Right lung (tissue), 5 donors: ENCODE measurements around the gene FAIM2. TPM values are rescaled to one million over a fixed set of nuclear protein-coding genes. Genes with fewer than 3 reads are reported as not detected.

Source experiments
- DNase-seq, 2 donors: peaks; one replicate each; pipeline ENCODE4 v3.0.0-alpha.2; 2013
- polyA plus RNA-seq, 5 donors: library from polyadenylated mRNA; unstranded; fragments of 120-200 nt; gene quantifications; one replicate each; pipeline versions ENCODE4 v1.2.1 to v1.2.3, GENCODE V29; 2013; ENCODE audit warnings: inconsistent platforms in 1 of 5, low replicate concordance in 1 of 5; ENCODE audit not compliant: insufficient read length in 5 of 5, insufficient read depth in 1 of 5

FAIM2 gene
- polyA plus RNA-seq, 5 donors = 0.14 to 1.3 (median 0.57) TPM

DNA sequence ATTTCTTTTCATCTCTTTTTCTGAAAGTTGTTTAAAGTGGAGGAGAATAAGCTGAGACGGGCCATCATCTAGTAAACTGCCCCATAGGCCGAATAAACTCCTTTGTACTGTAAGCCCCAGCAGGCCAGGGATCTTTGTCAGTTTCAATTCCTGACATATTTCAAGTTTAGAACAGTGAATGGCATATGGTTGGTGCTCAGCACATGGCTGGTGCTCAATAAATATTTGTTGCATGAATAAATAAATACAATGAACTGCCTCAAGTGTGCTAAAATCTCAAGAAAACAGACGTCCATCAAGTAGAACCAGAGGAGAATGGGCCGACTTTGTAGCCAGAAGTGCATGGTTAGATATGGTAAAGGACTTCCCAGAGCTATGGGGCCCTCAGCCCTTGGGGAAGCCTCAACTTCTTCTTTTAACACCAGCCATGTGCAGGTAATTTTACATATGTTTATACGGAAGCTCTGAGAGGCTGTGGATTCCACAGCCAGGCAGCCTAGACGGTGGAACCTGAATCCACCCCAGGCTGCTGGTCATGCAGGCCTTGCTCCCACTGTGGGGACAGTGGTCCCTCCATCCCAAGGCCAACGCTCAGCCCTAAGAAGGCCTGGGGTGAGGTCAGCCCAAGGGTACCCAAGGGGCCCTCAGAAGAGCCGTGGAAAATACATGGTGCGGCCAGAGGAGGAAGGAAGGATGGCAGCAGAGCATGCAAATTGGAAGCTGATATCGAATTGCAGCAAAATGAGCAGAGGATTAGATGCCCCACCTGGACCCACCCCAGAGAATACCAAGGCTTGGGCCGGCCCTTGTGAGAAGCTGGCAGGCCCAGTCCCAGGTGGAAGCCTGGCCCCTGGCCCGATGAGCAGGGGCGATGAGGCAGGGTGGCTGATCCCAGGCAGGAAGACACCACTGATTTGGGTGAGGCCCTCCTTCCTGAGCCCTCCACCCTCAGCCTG, 38.1 kb upstream of the FAIM2 start:
- no peak for DNase-seq

DNA sequence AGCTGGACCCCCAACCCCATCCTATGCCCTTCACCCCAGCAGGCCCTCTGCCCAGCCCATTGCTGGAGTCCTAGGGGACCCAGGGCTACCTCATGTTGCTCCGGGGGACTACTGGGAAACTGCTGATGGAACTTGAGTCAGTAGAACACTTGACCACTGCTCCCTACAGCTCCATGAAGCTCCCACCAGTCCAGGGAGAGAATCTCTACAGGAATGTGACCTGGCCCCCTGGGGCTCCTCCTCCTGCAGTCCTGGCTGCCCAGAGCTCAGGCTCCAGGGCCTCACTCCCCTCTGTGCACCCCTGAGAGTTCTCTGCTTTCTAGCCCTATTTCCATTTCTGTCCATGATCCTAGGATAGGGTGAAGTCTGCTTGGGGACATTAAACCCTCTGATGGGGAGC, 36.0 kb upstream of the FAIM2 start:
- DNase-seq = no peak

DNA sequence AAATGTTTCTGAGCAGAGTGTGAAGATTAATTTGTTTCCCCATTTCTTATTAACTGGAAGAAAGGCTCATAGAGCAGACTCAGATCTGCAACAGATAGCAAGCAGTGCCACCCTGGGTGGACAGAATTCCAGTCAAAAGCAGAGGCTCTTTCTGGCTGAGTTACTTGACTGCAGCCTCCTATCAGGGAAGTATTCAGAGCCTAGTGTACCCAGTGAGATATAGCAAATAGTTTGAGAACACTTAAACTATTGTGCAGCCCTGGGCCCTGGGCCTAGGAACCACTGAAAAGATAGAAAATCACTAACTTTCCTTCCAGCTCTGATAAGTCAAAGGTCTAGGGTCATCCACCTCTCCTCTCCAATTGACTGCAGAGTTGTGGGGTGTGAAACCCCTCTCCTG, 35.6 kb upstream of the FAIM2 start:
- no peak for DNase-seq

DNA sequence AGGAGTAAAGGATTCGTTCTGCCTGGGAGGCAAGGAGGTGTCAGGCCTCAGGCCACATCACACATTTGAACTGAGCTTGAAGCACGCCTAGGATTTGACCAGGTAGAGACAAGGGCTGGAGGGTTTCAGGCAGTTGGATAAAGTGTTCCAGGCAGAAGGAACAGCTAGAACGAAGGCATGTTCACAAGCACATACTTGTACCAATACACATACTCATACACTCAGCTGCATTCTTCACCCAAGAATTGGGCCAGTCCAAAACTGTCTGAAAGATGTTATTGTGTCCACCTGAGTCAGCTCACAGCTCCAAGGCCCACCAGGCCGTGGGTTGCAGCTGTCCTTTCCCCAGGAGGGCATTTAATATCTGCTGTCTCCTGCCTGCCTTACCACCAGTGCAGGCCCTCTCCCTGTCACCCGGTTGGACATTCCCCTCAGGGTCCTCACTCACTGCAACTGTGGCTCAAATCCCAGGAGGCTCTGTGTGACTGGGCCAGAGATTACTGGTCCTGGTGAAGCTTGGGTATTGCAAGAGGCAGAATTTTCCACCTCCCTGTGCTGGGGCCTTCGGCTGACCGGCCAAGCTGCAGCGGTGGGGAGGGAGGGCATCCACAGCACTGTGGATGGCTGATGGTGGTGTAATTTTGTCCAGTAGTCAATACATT, 34.1 kb upstream of the FAIM2 start:
- DNase-seq = no peak

DNA sequence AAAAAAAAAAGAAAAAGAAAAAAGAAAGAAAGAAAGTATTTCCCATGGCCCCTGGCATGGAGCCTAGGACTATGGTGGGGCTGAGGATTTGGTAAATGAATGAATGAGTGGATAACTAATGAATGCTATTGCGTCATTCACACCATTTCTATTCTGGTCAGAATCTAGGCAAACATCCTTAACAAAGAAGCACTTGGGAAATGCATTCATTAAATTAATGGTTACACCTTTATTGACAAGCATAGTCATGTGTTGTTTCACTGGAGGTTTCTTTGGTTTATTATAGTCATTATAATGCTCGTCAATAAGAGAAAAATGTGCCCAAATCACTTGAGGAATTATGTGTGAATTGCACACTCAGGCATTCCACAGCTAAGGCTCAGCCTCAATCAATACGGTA, 33.2 kb upstream of the FAIM2 start:
- no peak for DNase-seq

DNA sequence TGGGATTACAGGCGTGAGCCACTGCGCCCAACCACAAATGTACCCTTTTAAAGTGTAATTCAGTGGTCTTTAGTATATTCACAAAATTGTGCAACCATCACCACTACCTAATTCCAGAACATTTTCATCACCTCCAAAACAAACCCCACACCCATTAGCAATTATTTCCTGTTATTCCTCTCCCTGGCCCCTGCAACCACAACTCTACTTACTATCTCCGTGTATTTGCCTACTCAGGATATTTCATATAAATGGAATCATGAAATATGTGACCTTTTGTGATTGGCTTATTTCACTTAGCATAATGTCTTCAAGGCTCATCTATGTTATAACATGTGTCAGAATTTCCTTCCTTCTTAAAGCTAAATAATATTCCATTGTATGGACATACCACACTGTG, 30.8 kb upstream of the FAIM2 start:
- no peak for DNase-seq

DNA sequence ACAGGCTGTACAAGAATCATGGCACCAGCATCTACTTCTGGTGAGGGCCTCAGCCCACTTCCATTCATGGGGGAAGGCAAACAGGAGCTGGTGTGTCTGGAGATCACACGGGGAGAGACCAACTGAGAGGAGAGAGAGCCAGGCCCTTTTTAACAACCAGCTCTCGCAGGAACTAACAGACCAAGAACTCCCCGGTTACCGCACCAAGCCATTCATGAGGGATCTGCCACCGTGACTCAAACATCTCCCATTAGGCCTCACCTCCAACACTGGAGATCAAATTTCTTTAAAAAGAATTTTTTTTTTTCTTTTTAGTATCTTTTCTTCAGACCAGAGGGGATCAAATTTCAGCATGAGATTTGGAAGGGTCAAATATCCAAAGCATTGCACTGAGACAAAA, 30.1 kb upstream of the FAIM2 start:
- no peak for DNase-seq

DNA sequence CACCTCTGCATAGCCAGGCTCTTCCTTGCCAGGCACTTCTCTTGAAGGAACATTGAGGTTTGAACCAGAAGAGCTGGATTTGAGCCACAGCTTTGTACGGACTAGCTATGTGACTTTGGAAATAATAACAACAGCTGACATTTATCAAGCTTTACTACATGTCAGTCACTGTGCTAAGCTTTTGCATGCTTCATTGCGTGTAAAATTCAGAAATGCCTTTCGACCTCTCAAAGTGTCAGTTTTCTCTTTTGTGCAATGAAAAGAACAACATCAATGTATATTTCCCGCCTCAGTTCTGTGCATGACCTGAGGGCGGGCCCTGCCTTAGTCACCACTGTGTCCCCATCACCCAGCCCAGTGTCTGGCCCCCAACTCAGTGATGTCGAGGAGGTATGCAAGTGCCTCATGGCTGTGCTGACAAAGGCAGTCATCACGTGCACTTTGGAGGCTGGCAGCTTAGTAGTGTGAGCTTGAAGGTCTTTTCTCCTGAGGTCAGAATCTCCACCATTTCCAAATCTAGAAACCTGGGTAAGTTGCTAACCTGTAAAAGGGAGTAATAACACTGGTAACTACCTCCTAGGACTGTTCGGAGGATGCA, 28.9 kb upstream of the FAIM2 start:
- DNase-seq = no peak

DNA sequence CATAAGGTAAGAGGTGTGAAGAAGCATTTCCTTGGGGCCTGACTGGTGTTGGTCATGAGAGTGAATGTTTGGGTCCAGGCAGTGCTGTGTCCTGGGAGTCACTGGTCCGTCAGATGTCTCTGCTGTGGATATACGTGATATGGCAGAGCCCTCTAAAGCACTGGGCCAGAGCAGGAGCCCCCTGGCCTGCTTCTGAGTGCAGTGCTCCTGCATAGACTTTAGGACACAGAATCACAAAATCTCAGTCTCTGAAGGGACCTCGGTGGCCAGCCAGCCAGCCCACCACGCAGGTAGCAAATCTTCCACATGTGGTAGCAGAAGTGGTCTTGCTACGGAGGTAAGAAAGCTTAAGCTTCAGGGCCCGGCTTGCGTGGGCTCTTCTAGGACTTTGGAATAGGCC, 28.3 kb upstream of the FAIM2 start:
- DNase-seq = no peak

DNA sequence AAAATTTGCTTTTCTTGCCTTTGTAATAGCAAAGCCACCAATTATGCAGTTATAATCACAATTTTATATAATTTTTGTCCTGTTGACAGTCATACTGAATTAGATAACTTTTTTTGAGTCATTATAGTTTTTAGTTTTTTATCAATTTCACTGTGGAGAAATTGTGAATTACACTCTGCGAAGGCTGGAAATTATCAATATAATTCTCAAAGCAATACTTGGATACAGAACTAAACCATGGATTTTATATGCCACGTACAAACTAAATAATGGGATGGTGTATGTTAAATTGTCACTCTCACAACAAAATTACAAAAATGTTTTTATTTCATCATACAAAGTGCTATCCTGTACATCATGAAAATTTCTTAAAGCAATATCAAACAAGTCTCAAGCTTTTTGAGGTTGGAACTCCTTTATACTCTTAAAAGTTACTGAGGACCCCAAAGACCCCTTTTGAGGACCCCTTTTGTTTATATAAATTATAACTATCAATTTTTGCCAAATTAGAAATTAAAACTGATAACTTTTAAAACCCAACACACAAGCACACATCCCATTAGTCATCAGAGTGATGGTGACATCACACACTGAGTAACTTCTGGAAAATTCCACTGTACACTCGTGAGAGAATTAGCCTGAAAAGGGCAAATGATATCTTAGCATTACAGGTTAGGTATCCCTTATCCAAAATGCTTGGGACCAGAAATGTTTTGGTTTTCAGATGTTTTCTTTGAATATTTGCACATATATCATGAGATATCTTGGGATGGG, 27.0 kb upstream of the FAIM2 start:
- DNase-seq = no peak

DNA sequence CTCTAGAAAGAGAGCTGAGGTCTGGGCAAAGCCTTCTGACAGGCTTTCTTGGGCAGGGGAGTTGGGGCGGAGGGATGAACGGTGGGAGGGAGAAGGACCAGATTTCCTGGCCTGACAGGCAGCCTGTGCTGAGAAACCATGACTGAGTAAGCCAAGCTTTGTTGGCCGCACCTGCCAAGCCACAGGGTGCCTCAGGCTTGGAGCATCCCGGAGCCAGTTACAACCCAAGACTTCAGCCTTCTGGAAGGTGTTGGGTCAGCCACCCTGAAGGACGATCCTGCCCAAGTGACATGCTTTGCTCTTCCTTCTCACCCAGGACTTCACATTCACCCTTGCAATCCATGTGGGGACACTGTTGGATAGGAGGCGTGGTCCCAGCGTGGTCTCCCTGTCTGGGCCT, 25.9 kb upstream of the FAIM2 start:
- DNase-seq = no peak

DNA sequence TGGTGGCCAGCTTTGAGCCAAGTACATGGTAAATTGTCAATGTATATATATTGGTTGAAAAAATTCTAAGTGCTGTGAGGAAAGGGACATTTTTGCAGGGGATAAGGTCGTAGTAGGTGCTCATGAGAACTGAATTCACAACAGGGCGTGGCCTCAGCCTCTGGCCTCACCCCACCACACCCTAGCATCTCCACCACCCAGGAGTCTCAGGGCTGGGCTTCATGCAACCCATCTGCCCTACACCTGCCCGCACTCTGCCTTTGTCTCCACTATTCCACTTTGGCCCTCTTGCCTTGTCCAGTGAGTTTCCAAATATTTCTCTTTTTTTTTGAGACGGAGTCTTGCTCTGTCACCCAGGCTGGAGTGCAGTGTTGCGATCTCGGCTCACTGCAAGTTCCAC, 24.8 kb upstream of the FAIM2 start:
- DNase-seq = no peak

DNA sequence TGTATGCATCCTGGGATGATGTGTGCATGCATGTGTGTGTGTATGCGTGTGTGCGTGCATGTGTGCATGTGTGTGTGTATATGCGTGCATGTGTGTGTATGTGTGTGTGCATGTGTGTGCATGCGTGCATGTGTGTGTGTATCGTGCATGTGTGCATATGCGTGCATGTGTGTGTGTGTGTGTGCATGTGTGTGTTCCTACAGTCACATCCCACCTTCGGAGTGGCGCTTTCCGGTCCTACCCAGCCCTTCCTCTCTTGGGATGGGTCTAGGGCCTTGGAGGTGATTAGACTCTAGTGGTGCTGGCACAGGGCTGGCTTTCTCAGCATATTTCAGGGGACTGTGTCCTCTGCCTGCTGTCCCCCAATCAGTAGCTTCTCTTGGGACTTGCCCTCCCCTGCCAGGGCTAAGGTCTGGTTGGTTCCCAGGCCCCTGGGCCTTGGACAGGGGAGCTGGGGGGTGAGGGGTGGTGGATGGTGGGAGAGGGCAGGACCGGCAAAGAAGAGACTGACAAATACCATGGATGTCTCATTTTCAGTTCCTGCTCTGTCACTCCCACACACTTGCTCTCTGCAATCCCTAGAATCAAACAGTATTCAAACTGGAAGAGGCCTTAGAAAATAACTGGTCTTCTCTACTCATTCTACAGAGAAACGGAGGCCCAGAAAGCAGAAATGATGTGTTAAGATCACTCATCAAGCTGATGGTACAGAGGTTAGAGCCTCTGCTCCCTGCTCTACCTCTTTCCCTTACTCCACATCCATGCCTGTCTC, 21.9 kb upstream of the FAIM2 start:
- DNase-seq = no peak

DNA sequence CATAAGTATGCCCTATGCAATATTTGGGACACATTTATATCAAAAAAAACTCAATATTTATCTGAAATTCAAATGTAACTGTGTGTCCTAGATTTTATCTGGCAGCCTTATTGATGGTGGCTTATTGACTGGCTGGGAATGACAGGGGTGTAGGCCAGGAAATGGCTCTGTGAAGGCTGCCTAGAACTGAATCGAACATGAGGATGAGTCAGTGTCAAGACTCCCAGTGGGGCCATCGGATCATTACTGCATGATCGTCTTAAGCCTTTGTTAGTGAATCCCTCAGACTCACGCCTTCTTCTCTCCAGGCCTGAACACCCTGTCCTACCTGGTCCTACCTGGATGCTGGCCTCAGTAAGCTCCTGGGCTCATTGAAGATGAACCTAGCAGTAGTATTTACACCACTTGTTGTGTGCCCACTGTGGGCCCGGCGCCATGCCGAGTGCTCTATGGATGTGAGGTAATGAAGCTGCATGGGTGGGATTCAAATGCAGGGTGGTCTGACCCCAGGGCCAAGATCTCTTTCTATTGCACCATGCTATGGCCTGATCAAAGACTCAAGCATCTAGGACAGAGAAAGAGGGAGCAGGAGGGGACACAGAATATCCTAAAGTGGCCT, 21.0 kb upstream of the FAIM2 start:
- no peak for DNase-seq

DNA sequence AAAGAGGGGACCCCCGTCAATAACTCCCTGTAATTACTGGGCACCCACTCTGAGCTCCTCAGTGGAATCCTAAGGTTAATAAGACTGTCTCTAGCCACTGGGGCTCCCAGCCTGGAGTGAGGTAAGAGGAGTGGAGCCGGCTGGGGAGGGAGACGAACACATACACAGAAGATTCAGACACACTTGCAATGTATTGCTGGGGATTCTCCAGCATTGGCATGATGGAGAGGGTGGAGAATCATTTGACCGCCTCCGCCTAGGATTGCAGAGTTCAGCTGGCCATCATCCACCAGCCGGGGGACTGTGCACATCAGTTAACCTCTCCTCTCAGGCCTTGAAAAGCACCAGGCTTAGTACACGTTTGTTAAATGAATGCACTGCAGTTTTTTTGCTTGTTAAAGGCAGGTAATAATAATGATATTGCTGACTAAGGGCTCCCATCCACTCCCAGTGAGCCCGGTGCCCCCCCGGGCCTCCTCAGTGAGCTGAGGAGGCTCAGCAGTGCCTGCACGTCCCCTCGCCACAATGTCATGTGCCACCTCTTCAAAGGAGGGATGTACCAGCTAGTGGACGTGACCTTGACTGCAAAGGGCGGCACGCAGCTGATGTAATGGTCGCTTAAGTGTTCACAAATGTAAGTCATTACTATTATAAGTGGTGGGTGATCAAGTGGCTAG, 20.3 kb upstream of the FAIM2 start:
- no peak for DNase-seq

DNA sequence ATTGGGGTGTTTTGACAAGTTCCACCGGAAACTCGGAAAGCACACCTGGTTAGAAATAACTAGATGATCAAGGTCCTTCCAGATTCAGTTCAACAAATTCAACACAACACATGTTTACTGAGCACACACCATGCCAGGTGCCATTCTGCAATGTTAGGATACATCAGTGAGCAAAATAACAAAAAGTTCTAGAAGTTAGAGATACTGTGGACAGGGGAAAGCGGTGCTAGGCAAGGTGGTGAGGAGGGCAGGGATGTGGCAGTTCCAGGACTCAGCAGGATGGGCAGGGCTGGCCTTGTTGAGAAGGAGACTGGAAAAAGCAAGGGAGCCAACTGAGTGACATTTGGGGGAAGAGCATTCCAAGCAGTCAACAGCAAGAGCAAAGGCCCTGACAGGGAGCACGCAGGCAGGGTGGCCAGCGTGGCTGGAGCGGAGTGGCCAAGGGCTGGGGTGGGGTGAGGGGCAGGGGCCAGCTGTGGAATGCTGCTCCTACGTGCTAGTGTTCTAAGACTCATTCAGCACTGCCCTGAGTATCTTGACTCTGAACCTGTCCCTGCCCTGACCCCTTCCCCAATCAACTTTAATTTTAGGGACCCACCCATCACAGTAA, 19.4 kb upstream of the FAIM2 start:
- DNase-seq = no peak

DNA sequence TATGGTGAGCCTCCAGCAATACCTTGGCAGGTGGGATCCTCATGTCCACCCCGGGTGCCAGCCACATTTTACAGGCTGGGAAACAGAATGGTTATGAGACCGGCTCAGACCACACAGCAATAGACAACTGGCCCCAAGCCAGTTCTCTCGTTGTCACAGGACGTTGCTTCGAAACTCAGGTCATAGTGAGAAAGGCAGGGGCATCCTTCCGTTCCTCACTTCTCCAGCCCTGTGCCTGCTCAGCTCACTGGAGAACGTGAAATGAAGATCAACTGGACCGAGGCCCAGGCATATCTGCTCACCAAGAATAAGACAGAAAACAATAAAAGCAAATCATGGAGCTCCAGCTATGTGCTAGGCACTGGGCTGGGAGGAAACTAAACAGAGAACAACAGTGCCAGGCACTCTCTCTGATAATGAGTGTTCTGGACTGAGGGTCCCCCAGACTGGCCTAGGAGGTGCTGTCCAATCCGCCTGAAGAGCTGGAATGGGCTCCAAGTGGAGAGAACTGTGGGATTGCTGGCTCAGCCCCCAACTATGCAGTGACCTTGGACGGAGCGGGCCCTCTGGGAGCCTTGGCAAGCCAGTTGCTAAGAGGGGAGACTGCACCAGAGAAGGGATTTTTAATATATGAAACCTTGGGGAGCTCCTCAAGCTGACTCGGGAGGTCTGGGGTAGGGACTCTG, 18.8 kb upstream of the FAIM2 start:
- DNase-seq = no peak

DNA sequence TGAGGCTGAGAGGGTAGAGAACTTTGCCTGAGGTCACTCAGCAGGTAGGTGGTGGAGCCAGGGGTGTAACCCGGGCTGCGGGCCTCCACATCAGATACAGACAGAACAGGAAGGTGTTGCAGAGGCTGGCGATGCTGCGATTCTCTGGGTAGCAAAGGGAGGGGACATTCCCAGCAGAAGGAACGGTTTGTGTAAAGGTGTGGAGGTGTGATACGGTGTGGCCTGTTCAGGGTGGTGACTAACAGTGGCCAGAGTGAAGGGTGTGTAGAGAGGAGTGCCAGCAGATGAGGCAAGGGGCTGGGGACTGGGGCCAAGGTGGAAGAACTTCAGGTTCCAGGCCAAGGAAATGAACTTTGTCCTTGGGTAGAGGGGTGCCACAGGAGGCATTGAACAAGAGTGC, 18.2 kb upstream of the FAIM2 start:
- no peak for DNase-seq

DNA sequence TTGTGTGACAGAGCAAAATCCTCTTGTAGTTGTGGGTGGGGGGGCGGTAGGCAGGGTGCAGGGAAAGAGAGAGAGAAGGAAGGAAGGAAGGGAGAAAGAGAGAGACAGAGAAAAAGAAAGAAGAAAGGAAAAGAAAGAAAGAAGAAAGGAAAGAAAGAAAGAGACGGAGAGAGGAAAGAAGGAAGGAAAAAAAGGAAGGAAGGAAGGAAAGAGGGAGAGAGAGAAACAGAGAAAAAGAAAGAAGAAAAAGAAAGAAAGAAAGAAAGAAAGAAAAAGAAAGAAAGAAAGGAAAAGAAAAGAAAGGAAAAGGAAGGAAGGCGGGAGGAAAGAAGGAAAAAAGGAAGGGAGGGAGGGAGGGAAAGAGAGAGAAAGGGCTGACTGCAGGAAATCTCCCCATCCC, 17.6 kb upstream of the FAIM2 start:
- no peak for DNase-seq
